KOPT-K1 (cell line): Measurements from ENCODE around the gene ZNF622.
"Not testable (repeated sequence)": the region's sequence is repeated elsewhere in the genome, so short reads cannot be mapped to it uniquely, and the experiment has no call there.

Source experiments
- H3K27ac ChIP-seq: fragments of 200-600 bp; sonication (generic); 2 replicates; pipeline ENCODE4 v1.5.1; 2016; ENCODE audit warnings: antibody characterized with exemption, mild to moderate bottlenecking, low read depth, low read length; ENCODE audit not compliant: poor library complexity, severe bottlenecking
- H3K36me3 ChIP-seq: fragments of 200-600 bp; sonication (generic); 2 replicates; pipeline ENCODE4 v1.5.1; 2017; ENCODE audit warnings: antibody characterized with exemption, mild to moderate bottlenecking, low read length, moderate library complexity; ENCODE audit not compliant: insufficient read depth
- H3K9me3 ChIP-seq: fragments of 200-600 bp; sonication (generic); 2 replicates; pipeline ENCODE4 v1.5.1; 2017; ENCODE audit warnings: antibody characterized with exemption, low read length, mild to moderate bottlenecking; ENCODE audit not compliant: insufficient read depth, poor library complexity, severe bottlenecking

The ZNF622 gene

DNA sequence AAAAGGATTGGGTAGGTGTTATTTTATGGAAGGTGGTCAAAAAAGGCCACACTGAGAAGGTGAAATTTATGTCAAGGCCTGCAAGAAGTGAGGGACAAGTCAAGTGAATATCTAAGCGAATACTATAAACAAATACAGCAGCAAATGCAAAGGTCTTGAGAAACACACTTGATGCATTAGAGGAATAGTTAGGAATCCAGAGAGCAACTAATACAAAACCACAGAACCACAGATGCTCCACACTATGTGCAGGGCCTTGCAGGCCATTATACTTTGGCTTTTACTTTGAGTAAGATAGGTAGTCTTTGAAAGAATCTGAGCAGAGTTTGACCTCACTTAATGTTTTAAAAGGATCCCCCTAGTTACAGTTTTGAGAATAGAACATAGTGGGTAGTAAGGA, 4.6 kb downstream of the ZNF622 start:
- Histone ChIP-seq H3K9me3 (no peaks in the 10 kb centered on the region), H3K36me3 (peaks cover 78% of the 10 kb centered on the region), H3K27ac (no peak overlapping the region)

DNA sequence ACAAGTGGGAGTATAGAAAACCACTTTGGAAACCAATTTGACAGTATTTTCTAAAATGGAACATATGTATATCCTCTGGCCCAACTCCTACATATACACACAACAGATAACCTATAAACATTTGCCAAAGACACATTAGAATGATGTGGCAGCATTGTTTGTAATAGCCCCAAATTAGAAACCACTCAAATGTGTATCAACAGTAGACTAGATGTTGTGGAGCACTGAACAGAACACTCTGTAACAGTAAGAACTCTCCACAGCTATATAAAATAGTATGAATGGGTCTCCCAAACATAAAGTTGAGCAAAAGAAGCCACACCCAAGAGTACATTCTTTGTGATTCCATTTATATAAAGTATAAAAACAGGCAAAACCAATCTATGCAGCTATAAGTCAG, 6.1 kb downstream of the ZNF622 start:
- H3K27ac ChIP-seq, result no peak overlapping the region
- peaks cover 94% of the 10 kb centered on the region for H3K36me3 ChIP-seq
- no peaks in the 10 kb centered on the region for H3K9me3 ChIP-seq

DNA sequence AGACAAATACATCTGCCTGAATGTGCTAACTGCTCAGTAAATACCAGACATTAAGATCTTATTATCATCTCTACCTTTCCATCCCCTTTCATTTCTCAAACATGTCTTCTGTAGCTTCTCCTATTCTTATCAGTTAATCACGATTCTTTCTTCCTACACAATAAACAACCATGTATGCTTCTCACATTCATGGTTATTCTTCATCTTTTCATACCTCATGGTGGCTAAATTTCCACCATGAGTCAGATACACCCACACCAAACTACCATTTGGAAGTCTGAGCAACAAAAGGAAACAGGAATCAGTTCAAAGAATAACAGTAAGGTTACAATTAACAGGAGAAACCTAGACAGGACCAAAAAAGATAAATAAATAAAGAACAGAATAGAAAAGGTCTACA, 7.7 kb downstream of the ZNF622 start:
- H3K9me3 ChIP-seq, result no peaks in the 10 kb centered on the region
- H3K27ac ChIP-seq, result no peak overlapping the region
- peaks cover 99% of the 10 kb centered on the region for H3K36me3 ChIP-seq

DNA sequence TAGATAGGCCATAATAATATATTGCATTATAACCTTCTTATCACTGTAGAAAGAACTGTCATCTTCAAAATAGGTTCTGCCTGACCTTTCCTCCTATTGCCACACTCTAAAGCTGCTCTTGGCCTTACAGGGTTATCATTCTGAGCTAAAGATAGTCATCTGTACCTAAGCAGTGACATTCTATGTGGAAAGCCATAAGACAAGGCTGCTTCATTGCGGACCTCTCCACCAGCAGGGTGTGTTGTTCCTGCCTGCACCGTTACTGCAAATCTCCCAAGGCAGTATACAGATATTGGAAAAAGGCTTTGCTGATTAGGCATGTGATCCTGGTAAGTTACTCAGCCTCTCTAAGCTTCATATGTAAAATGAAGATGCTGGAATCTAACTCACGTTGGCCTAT, 8.1 kb downstream of the ZNF622 start:
- H3K27ac ChIP-seq, result no peak overlapping the region
- peaks cover 99% of the 10 kb centered on the region for H3K36me3 ChIP-seq
- no peaks in the 10 kb centered on the region for H3K9me3 ChIP-seq

DNA sequence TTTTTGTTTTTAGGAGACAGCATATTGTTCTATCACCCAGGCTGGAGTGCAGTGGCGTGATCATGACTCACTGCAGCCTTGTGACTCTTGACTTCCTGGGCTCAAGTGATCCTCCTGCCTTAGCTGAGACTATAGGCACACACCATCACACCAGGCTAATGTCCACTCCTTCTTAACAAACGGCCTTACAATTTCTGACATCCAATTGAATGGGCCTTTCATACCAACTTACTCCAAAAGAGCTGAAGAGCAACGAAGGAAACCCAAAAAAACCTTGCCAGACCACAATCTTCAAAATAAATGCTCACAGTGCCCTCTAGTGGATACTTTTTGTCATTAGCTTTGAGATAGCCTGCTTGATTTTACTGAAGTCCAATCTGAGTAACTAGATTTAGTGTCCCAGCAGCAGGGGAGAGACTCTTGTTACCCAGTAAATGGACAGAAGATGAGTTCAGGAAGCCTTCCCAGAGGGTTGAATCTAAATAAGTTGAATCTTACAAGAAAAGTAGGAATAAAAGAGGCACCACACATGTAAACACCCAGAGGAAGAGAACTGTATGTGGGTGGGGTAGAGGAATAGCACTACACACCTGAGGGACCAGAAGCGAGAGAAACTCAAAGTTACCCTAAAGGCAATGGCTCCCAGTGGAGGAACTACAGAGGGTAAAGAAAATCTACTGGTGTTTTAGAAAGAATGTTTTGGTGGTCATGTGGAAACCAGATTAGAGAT, 9.3 kb downstream of the ZNF622 start:
- Histone ChIP-seq H3K9me3 (no peaks in the 10 kb centered on the region), H3K36me3 (peaks cover 99% of the 10 kb centered on the region), H3K27ac (no peak overlapping the region)

- no peaks in the 10 kb centered on the region for H3K9me3 ChIP-seq
- H3K27ac ChIP-seq, result no peak overlapping the region
- peaks cover 99% of the 10 kb centered on the region for H3K36me3 ChIP-seq
Measured at GRCh38 chr5:16455668-16456067, 9.9 kb downstream of the ZNF622 start.

DNA sequence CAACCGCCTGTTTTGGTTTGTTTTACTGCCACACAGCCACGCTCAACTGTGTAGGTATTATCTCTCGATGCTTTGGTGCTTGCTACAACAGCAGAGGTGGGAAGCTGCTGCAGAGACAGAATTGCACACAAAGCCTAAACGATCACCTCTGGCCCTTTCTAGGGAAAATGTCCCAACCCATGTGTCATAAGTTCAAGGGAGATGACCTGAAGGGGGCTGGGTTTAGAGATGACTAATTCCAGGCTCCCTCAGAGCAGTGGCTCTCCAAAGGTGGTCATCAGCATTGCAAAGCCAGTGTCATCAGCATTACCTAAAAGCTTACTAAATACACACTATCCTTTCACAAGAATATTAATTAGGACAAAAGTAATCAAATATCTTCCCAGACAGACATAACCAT, 10.9 kb downstream of the ZNF622 start:
- Histone ChIP-seq H3K36me3 (peaks cover 99% of the 10 kb centered on the region), H3K27ac (no peak overlapping the region)

DNA sequence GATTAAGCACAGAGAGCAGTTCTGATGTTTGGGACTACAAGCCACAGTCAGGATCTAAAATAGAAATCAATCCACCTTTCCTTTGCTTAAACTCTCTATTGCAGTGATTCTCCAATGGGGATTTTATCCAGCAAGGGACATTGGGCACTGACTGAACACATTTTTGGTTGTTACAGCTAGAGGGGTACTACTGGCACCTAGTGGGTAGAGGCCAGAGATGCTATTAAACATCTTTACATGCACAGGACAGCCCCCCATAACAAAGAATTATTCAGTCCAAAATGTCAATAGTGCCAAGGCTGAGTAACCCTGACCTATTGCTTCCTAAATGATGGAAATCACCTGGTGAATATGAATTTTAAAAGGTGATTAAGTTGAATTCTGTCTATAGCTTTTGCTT, 12.0 kb downstream of the ZNF622 start:
- Histone ChIP-seq H3K27ac (no peak overlapping the region), H3K36me3 (peaks cover 99% of the 10 kb centered on the region), H3K9me3 (no peaks in the 10 kb centered on the region)

More for the DNA sequence above, 10.9 kb downstream of the ZNF622 start:
- H3K9me3 ChIP-seq, result no peaks in the 10 kb centered on the region

DNA sequence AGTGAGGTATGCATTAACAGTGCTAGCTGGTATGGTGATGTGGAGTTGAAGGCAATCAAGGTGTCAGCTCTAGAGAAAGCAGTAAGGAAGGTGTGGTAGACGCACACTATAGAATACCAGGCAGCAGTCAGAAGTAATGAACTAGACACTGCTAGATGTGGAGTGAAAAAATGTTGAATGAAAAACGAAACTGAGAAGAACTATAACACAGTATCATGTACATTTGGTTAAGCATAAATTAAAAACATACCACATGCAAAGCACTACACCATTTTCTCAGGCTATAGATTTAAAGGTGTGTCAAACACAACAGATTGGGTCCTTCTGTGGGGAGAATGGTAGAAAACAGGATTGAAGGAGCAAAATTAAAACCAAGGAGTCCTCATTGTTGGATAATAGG, 15.4 kb downstream of the ZNF622 start:
- Histone ChIP-seq H3K9me3 (no peaks in the 10 kb centered on the region), H3K27ac (no peak overlapping the region), H3K36me3 (peaks cover 93% of the 10 kb centered on the region)

DNA sequence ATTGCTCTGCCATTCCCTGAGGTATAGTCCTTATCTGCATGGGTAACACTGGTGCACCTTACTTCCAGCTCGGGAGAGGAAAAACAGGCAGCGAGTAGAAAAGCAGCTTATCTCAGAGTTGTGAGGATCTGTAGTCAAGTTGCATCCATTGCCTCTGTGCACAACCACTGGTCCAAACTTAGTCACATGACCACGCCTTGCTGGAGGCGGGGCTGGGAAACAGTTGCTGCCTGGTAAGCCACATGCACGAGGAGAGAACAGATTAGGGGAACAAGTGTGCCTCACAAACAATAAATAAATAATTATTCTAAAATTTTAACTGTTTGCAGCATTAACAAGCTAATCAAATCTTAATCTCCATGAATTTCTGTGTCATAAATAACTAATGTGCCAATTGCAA, 18.6 kb downstream of the ZNF622 start:
- Histone ChIP-seq H3K9me3 (no peaks in the 10 kb centered on the region), H3K36me3 (peaks cover 62% of the 10 kb centered on the region), H3K27ac (no peak overlapping the region)

DNA sequence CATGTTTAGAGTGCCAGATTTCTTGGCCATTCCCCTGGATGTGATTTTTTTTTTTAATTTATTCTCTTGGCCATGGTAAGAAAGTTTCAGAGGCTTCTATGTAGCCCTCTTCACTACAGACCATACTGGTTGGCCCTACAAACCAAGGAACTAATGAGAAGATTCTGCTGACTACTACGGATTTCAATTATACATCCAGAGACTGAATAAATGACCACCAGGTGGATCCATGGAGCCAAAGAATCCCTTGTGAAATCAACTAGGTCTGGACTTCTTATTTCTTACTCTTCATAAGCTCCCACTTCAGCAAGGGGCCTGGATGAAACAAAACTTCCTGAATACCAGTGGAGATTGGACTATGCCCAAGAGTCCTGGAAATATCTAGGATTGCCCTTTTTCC, 27.6 kb downstream of the ZNF622 start:
- no peaks in the 10 kb centered on the region for H3K36me3 ChIP-seq
- H3K27ac ChIP-seq, result no peak overlapping the region
- no peaks in the 10 kb centered on the region for H3K9me3 ChIP-seq

GRCh38 chr5:16436065-16436682, 29.4 kb downstream of the ZNF622 start:
- not testable (repeated sequence) for H3K36me3 ChIP-seq, H3K9me3 ChIP-seq, H3K27ac ChIP-seq

DNA sequence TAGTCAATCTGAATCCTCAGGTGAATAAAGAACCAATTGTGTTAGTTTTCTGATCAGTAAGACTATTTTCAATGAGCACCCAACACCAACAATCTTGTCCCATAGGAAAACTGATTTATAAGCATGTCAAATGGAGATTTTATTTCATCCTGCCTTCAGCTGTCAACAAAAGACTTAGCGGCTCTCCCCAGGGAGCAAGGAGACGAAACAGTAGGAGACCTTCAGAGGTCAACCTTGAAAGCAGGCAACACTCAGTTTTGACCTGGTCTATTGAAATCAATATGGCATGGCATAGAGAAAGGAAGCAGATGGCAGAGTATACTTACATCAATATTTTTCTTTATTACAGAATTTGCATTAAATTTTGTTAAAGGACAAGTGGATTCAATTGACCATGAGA, 34.1 kb downstream of the ZNF622 start:
- Histone ChIP-seq H3K36me3 (no peaks in the 10 kb centered on the region), H3K27ac (no peak overlapping the region), H3K9me3 (no peaks in the 10 kb centered on the region)

- Histone ChIP-seq H3K27ac (no peak overlapping the region), H3K9me3 (no peaks in the 10 kb centered on the region), H3K36me3 (no peaks in the 10 kb centered on the region)
Measured at GRCh38 chr5:16430349-16431089, 35.1 kb downstream of the ZNF622 start.

DNA sequence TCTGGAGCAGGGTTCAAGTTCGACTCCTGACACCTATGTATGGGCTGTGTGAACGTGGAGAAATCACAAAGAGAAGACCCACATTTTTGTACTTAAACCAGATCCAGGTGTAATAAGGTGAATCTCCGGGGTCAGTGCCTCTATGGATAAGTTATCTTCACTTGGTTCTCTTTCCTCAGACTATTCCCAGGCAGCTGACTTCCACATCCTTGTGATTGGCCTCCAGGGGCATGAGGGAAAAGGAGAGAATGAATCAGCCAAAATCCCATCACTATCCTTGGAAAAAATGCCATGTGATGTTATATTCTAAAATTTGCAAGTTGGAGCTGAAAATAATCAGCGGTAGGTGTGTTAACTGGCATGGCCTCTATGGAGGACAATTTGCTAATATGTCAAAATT, 37.2 kb downstream of the ZNF622 start:
- H3K36me3 ChIP-seq, result no peaks in the 10 kb centered on the region
- no peak overlapping the region for H3K27ac ChIP-seq
- no peaks in the 10 kb centered on the region for H3K9me3 ChIP-seq
